ENCODE data around the gene MEIS2.

DNA sequence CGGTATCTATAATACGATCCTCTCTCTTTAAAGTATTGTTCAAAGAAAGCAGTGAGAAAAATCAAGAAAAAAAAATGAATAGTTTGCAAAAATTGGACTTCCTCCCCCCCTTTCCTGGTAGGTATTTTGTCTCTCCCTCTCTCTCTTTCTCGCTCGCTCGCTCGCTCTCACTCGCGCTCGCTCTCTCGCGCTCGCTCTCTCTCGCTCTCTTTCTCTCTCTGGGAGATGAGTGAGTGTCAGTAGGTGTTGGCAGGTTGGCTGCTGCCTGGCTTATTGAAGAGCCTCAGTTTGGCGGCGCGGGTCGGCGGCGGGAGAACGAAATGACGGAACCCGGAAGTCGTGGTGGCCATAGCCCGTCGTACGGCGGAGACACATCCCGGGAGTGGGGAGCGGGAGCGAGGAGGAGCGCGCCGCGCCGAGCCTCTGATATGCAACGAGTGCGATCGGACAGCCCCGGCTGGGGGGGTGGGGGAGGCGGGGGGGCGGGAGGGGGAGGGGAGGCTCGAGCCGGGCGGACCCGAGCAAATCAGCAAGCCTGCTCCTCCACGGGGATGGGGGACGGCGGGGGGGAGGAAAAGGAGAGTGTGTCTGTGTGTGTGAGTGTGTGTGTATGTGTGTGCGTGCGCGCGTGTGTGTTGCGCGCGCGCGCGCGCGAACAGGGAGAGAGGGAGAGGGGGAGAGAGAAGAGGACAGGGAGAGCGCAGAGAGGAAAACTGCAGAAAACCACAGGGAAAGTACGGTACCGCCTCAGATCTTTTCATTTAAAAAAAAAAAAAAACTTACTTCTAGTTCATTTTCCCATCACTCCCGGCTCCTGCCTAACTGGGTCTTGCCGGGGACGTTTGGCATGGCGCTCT is at the start of gene MEIS2:
- no peak for TF ChIP-seq POLR2A (IDR thresholded peaks at IDR 0.05; ENCODE audit: low read length)
- no peak for TF ChIP-seq GATA1 (IDR thresholded peaks at IDR 0.05; ENCODE audit: low read depth, low read length)
